IPS-15b (cell line): ENCODE results near the gene USP28.

Source experiments
- H3K27me3 ChIP-seq: one replicate; pipeline ENCODE4 v1.6.1; 2013; ENCODE audit warnings: low read length; ENCODE audit not compliant: control insufficient read depth, insufficient read depth
- H3K36me3 ChIP-seq: one replicate; pipeline ENCODE4 v1.6.1; 2013; ENCODE audit warnings: low read length; ENCODE audit not compliant: control insufficient read depth, insufficient read depth
- H3K4me1 ChIP-seq: one replicate; pipeline ENCODE4 v1.6.1; 2013; ENCODE audit warnings: mild to moderate bottlenecking, low read length; ENCODE audit not compliant: control insufficient read depth, insufficient read depth
- H3K4me3 ChIP-seq: one replicate; pipeline ENCODE4 v1.5.1; 2013; ENCODE audit warnings: low read depth, low read length
- H3K9ac ChIP-seq: one replicate; pipeline ENCODE4 v1.6.1; 2013; ENCODE audit warnings: low read depth, mild to moderate bottlenecking, low read length
- H3K9me3 ChIP-seq: one replicate; pipeline ENCODE4 v1.6.1; 2013; ENCODE audit warnings: mild to moderate bottlenecking, low read length; ENCODE audit not compliant: control insufficient read depth, insufficient read depth

Gene USP28

DNA sequence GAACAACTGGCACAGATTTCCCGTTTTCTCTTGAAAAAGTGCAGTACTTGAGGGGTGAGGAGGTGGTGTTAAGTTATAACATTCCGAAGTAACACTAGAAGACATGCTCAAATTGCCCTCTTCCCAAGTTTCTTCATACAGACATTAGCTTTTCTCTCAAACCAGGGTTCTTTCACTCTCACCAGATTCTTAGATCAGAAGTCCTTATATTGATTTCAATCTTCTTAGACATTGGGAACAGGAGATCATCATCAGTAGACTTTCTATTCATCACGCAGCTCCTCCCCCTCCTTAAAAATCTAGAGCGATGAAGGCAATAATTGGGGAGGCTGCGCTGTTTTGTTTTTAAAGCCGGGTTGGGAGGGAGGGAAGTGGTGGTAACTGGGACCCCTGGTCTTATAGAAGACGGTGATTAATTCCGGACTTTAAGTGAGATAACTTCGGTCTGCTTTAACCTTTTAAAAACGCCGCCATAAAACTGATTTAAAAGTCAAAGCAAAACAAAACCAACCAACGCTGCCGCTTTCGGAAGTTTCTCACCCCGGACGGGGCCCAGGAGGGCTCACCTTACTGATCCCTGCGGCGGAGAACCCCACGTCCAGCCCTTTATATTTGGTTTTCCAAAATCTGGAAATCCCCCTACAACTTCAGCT, 665 bp downstream of the USP28 start:
- Histone ChIP-seq H3K4me1 (peaks cover 21% of the 10 kb centered on the region), H3K4me3 (peak overlapping the region; percentile 56)

GRCh38 chr11:113874096-113874495, 1.3 kb downstream of the USP28 start:
- peaks cover 3% of the 10 kb centered on the region for H3K36me3 ChIP-seq
- peak overlapping the region; percentile 27 for H3K9ac ChIP-seq
- peak overlapping the region; percentile 56 for H3K4me3 ChIP-seq
- H3K9me3 ChIP-seq: no peaks in the 10 kb centered on the region
- no peaks in the 10 kb centered on the region for H3K27me3 ChIP-seq
- H3K4me1 ChIP-seq: peaks cover 21% of the 10 kb centered on the region

More for the DNA sequence above, 665 bp downstream of the USP28 start:
- H3K27me3 ChIP-seq: no peaks in the 10 kb centered on the region
- H3K9me3 ChIP-seq: no peaks in the 10 kb centered on the region
- peak overlapping the region; percentile 27 for H3K9ac ChIP-seq
- H3K36me3 ChIP-seq: peaks cover 3% of the 10 kb centered on the region

DNA sequence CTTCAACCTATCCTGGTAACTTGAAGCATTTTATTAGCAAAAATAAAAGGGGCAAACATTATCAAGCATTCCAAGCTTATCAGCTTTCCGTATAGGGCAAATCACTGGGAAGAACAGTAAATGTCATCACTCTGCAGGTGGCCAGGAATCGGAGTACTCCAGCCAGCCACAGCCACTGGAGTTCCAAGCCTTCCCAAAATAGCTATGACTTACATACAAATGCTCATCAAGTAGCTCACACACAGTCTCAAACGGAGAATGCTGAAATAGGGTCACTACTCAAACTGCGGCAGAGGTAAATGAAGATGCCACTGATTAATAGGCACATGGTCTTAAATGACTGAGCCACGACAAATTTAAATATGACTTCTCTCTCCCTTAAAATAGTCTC, 2.1 kb downstream of the USP28 start:
- H3K36me3 ChIP-seq: peaks cover 3% of the 10 kb centered on the region
- H3K9ac ChIP-seq: peak overlapping the region; percentile 37
- H3K27me3 ChIP-seq: no peaks in the 10 kb centered on the region
- H3K4me1 ChIP-seq: peaks cover 21% of the 10 kb centered on the region
- peak overlapping the region; percentile 56 for H3K4me3 ChIP-seq
- H3K9me3 ChIP-seq: no peaks in the 10 kb centered on the region

GRCh38 chr11:113871336-113871735, 4.0 kb downstream of the USP28 start:
- H3K27me3 ChIP-seq: no peaks in the 10 kb centered on the region
- peaks cover 3% of the 10 kb centered on the region for H3K36me3 ChIP-seq
- peak overlapping the region; percentile 26 for H3K9ac ChIP-seq
- no peaks in the 10 kb centered on the region for H3K9me3 ChIP-seq
- H3K4me3 ChIP-seq: no peak overlapping the region
- peaks cover 15% of the 10 kb centered on the region for H3K4me1 ChIP-seq

GRCh38 chr11:113867843-113868503, 7.4 kb downstream of the USP28 start:
- Histone ChIP-seq H3K4me3 (no peak overlapping the region), H3K4me1 (peaks cover 14% of the 10 kb centered on the region), H3K36me3 (peaks cover 3% of the 10 kb centered on the region), H3K9me3 (no peaks in the 10 kb centered on the region), H3K27me3 (no peaks in the 10 kb centered on the region), H3K9ac (no peak overlapping the region)

DNA sequence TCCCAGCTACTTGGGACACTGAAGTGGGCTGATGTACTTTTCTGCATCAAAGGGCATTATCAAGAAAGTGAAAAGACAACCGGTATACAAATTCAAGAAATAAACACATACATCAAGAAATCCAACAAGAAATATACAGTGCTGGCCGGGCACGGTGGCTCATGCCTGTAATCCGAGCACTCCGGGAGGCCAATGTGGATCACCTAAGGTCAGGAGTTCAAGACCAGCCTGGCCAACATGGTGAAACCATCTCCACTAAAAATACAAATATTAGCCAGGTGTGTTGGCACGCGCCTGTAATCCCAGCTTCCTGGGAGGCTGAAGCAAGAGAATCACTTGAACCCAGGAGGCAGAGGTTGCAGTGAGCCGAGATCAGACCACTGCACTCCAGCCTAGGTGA, 9.5 kb downstream of the USP28 start:
- H3K9ac ChIP-seq: no peak overlapping the region
- H3K4me1 ChIP-seq: peaks cover 6% of the 10 kb centered on the region
- no peaks in the 10 kb centered on the region for H3K9me3 ChIP-seq
- H3K36me3 ChIP-seq: no peaks in the 10 kb centered on the region
- H3K4me3 ChIP-seq: no peak overlapping the region
- no peaks in the 10 kb centered on the region for H3K27me3 ChIP-seq

GRCh38 chr11:113864410-113864809, 11.0 kb downstream of the USP28 start:
- Histone ChIP-seq H3K9ac (no peak overlapping the region), H3K4me1 (peaks cover 14% of the 10 kb centered on the region), H3K4me3 (no peak overlapping the region), H3K36me3 (no peaks in the 10 kb centered on the region), H3K9me3 (no peaks in the 10 kb centered on the region), H3K27me3 (no peaks in the 10 kb centered on the region)

GRCh38 chr11:113862435-113862834, 12.9 kb downstream of the USP28 start:
- Histone ChIP-seq H3K4me3 (no peak overlapping the region), H3K9me3 (no peaks in the 10 kb centered on the region), H3K9ac (no peak overlapping the region), H3K4me1 (peaks cover 19% of the 10 kb centered on the region), H3K36me3 (no peaks in the 10 kb centered on the region), H3K27me3 (no peaks in the 10 kb centered on the region)

DNA sequence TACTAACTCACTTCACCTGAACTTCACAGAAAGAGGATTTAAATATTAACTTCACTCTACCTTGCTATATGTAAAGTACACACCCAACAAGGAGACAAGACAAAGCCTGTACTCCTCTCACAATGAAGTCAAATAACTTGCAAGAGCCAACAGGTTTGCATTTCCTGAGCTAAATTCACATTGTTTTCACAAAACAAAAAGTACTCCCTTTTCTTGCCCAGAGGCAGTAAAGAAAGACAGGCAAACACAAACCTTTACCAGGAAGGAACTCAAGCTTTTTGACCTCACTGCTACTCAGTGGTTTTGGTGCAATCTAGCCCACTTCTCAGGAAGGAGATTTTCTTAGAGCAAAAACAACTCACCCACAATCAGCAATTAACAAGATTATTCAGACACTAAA, 15.7 kb downstream of the USP28 start:
- Histone ChIP-seq H3K9me3 (no peaks in the 10 kb centered on the region), H3K4me3 (no peak overlapping the region), H3K9ac (no peak overlapping the region), H3K4me1 (peaks cover 26% of the 10 kb centered on the region), H3K36me3 (no peaks in the 10 kb centered on the region), H3K27me3 (no peaks in the 10 kb centered on the region)

DNA sequence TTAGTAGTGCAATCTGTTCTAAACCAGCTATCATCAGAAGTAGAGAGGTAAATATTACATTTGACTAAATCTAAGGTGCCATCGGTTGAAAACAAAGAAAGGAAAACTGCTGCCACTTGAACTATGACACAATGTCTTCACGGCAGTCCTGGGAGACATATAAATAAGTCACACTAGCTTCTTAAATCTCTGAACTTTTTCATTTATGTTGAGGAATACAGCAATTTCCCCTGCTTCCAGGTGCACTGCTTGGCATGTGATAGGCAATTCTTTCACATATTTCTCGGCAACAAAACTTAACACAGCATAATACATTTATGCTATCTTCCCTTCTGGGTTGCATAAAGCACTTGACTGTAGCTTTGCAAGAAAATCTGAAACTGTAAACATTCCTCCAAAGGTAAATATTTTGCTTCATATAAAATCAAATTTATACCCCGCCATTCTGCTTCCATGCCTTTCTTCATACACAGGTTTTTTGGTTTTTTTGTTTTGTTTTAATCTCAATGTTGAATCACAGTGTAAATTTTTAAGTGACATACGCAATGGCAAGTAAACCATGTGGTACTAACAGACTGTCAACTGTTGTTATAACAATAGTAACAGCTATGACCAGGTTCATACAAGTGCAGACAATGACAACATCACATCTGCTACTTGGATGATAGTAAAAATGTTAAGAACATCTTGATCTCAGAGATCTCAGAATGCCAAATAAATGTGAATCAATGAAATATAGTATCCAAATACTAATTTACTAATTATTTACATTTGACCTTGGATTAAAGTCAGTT, 18.2 kb downstream of the USP28 start:
- Histone ChIP-seq H3K4me1 (peaks cover 26% of the 10 kb centered on the region), H3K9ac (no peak overlapping the region), H3K27me3 (no peaks in the 10 kb centered on the region), H3K4me3 (no peak overlapping the region), H3K36me3 (peaks cover 3% of the 10 kb centered on the region), H3K9me3 (no peaks in the 10 kb centered on the region)

DNA sequence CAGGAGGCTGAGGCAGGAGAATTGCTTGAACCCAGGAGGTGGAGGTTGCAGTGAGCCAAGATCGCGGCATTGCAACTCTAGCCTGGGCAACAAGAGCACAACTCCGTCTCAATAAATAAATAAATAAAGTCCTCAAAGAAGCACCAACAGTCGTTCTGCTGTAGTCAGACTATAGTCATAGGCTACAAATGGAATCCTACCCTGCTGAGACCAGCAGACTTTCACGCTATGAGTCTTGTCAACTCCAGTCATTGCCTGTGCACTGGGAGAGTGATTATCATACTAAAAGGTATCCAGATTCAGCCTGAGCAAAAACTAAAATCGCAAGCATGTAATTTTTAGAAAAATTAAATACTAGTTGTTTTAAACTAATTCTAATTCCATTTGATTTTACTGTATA, 19.6 kb downstream of the USP28 start:
- Histone ChIP-seq H3K36me3 (peaks cover 7% of the 10 kb centered on the region), H3K9ac (no peak overlapping the region), H3K27me3 (no peaks in the 10 kb centered on the region), H3K4me1 (peaks cover 23% of the 10 kb centered on the region), H3K9me3 (no peaks in the 10 kb centered on the region), H3K4me3 (no peak overlapping the region)

GRCh38 chr11:113850188-113850587, 25.2 kb downstream of the USP28 start:
- no peaks in the 10 kb centered on the region for H3K27me3 ChIP-seq
- H3K9me3 ChIP-seq: no peaks in the 10 kb centered on the region
- peaks cover 32% of the 10 kb centered on the region for H3K4me1 ChIP-seq
- peaks cover 7% of the 10 kb centered on the region for H3K36me3 ChIP-seq
- no peak overlapping the region for H3K4me3 ChIP-seq
- H3K9ac ChIP-seq: no peak overlapping the region
